Stimulated activated effector memory CD8-positive, alpha-beta T cell treated with anti-CD3 and anti-CD28 coated beads, Interleukin-12 subunit alpha, Interleukin-12 subunit beta, amount 100 ng/mL, for 72 hours (primary cell): ENCODE results near the gene AHCYL2.
"Not testable (repeated sequence)": the region's sequence is repeated elsewhere in the genome, so short reads cannot be mapped to it uniquely, and the experiment has no call there.

ENCODE experiments used
- ATAC-seq: fragments of 150-1000 bp; cut with Tn5 transposase; 2 replicates; pipeline ENCODE4 v1.10.0; 2021
- DNase-seq, 2 donors: peaks; one replicate each; pipeline ENCODE4 v3.0.0; 2021 to 2022; ENCODE audit warnings: low spot score in 2 of 2
- H3K27ac Mint-ChIP-seq: one replicate; pipeline ENCODE4 v1.8.0; 2022; ENCODE audit warnings: mild to moderate bottlenecking, mixed read lengths
- H3K36me3 Mint-ChIP-seq: one replicate; pipeline ENCODE4 v1.8.0; 2022; ENCODE audit warnings: mild to moderate bottlenecking, mixed read lengths
- H3K4me1 Mint-ChIP-seq: one replicate; pipeline ENCODE4 v1.8.0; 2022; ENCODE audit warnings: mixed read lengths
- H3K4me3 Mint-ChIP-seq: one replicate; pipeline ENCODE4 v1.8.0; 2022; ENCODE audit warnings: mild to moderate bottlenecking, mixed read lengths
- H3K9me3 Mint-ChIP-seq: one replicate; pipeline ENCODE4 v1.8.0; 2022; ENCODE audit warnings: mixed read lengths

The AHCYL2 gene

GRCh38 chr7:129386506-129386905, 161.7 kb downstream of the AHCYL2 start:
- Mint-ChIP-seq H3K36me3 (peaks cover 14% of the 10 kb centered on the region), H3K27ac (no peak overlapping the region)

GRCh38 chr7:129387537-129387936, 162.7 kb downstream of the AHCYL2 start:
- ATAC-seq = no peak
- Mint-ChIP-seq H3K36me3 (peaks cover 5% of the 10 kb centered on the region), H3K4me3 (no peak overlapping the region), H3K27ac (no peak overlapping the region), H3K9me3 (no peaks in the 10 kb centered on the region), H3K4me1 (peaks cover 12% of the 10 kb centered on the region)
- DNase-seq = no peak

More at GRCh38 chr7:129386506-129386905, 161.7 kb downstream of the AHCYL2 start:
- Mint-ChIP-seq H3K9me3 (no peaks in the 10 kb centered on the region), H3K4me3 (no peak overlapping the region), H3K4me1 (peaks cover 20% of the 10 kb centered on the region)
- ATAC-seq (peak; percentile 45), DNase-seq (no peak)

- peaks cover 8% of the 10 kb centered on the region for H3K4me1 Mint-ChIP-seq
- no peak overlapping the region for H3K4me3 Mint-ChIP-seq
- DNase-seq (no peak), ATAC-seq (no peak)
- H3K36me3 Mint-ChIP-seq = peaks cover 7% of the 10 kb centered on the region
- H3K9me3 Mint-ChIP-seq = no peaks in the 10 kb centered on the region
- H3K27ac Mint-ChIP-seq = no peak overlapping the region
Observed at GRCh38 chr7:129388333-129389098, 163.7 kb downstream of the AHCYL2 start.

GRCh38 chr7:129389829-129390228, 165.0 kb downstream of the AHCYL2 start:
- H3K4me1 Mint-ChIP-seq = peaks cover 4% of the 10 kb centered on the region
- no peak for ATAC-seq
- H3K27ac Mint-ChIP-seq = no peak overlapping the region
- peaks cover 13% of the 10 kb centered on the region for H3K36me3 Mint-ChIP-seq
- no peak overlapping the region for H3K4me3 Mint-ChIP-seq
- no peaks in the 10 kb centered on the region for H3K9me3 Mint-ChIP-seq
- no peak for DNase-seq

- Mint-ChIP-seq H3K36me3 (peaks cover 13% of the 10 kb centered on the region), H3K4me3 (no peak overlapping the region), H3K4me1 (peaks cover 4% of the 10 kb centered on the region), H3K9me3 (no peaks in the 10 kb centered on the region), H3K27ac (no peak overlapping the region)
- no peak for DNase-seq
- no peak for ATAC-seq
Observed at GRCh38 chr7:129390314-129390713, 165.5 kb downstream of the AHCYL2 start.

GRCh38 chr7:129391546-129392171, 166.8 kb downstream of the AHCYL2 start:
- Mint-ChIP-seq H3K9me3 (no peaks in the 10 kb centered on the region), H3K4me1 (peaks cover 4% of the 10 kb centered on the region), H3K4me3 (no peak overlapping the region), H3K27ac (no peak overlapping the region), H3K36me3 (peaks cover 13% of the 10 kb centered on the region)
- ATAC-seq (no peak), DNase-seq (no peak)

GRCh38 chr7:129393255-129393654, 168.4 kb downstream of the AHCYL2 start:
- Mint-ChIP-seq H3K36me3 (peaks cover 13% of the 10 kb centered on the region), H3K4me1 (no peaks in the 10 kb centered on the region), H3K27ac (peak overlapping the region; percentile 63), H3K9me3 (no peaks in the 10 kb centered on the region), H3K4me3 (no peak overlapping the region)
- ATAC-seq (no peak), DNase-seq (no peak)

GRCh38 chr7:129394101-129394500, 169.3 kb downstream of the AHCYL2 start:
- DNase-seq (no peak), ATAC-seq (no peak)
- Mint-ChIP-seq H3K9me3 (no peaks in the 10 kb centered on the region), H3K4me3 (no peak overlapping the region), H3K36me3 (peaks cover 10% of the 10 kb centered on the region), H3K27ac (peak overlapping the region; percentile 63), H3K4me1 (no peaks in the 10 kb centered on the region)

- DNase-seq (no peak), ATAC-seq (no peak)
- peaks cover 12% of the 10 kb centered on the region for H3K36me3 Mint-ChIP-seq
- no peaks in the 10 kb centered on the region for H3K9me3 Mint-ChIP-seq
- H3K27ac Mint-ChIP-seq = no peak overlapping the region
- no peaks in the 10 kb centered on the region for H3K4me1 Mint-ChIP-seq
- H3K4me3 Mint-ChIP-seq = no peak overlapping the region
Observed at GRCh38 chr7:129394982-129395914, 170.4 kb downstream of the AHCYL2 start.

GRCh38 chr7:129401228-129401966, 176.6 kb downstream of the AHCYL2 start:
- Mint-ChIP-seq H3K4me3 (no peak overlapping the region), H3K27ac (peak overlapping the region; percentile 44), H3K9me3 (no peaks in the 10 kb centered on the region), H3K36me3 (peaks cover 18% of the 10 kb centered on the region), H3K4me1 (peaks cover 18% of the 10 kb centered on the region)
- no peak for ATAC-seq
- DNase-seq = no peak

- no peak overlapping the region for H3K4me3 Mint-ChIP-seq
- peak overlapping the region; percentile 44 for H3K27ac Mint-ChIP-seq
- no peaks in the 10 kb centered on the region for H3K9me3 Mint-ChIP-seq
- DNase-seq = no peak
- ATAC-seq = peak; percentile 85
- peaks cover 18% of the 10 kb centered on the region for H3K36me3 Mint-ChIP-seq
- peaks cover 18% of the 10 kb centered on the region for H3K4me1 Mint-ChIP-seq
Observed at GRCh38 chr7:129401967-129402860, 177.4 kb downstream of the AHCYL2 start.

- Mint-ChIP-seq H3K36me3 (peaks cover 19% of the 10 kb centered on the region), H3K27ac (no peak overlapping the region), H3K4me1 (peaks cover 18% of the 10 kb centered on the region), H3K4me3 (no peak overlapping the region), H3K9me3 (no peaks in the 10 kb centered on the region)
- DNase-seq = no peak
- ATAC-seq = no peak
Observed at GRCh38 chr7:129405527-129405926, 180.7 kb downstream of the AHCYL2 start.

GRCh38 chr7:129410238-129410637, 185.4 kb downstream of the AHCYL2 start:
- not testable (repeated sequence) for DNase-seq, H3K4me3 Mint-ChIP-seq, H3K9me3 Mint-ChIP-seq, H3K4me1 Mint-ChIP-seq, ATAC-seq, H3K27ac Mint-ChIP-seq
- peaks cover 25% of the 10 kb centered on the region for H3K36me3 Mint-ChIP-seq

GRCh38 chr7:129412501-129412900, 187.7 kb downstream of the AHCYL2 start:
- ATAC-seq = no peak
- Mint-ChIP-seq H3K9me3 (no peaks in the 10 kb centered on the region), H3K27ac (no peak overlapping the region), H3K4me3 (no peak overlapping the region), H3K36me3 (peaks cover 25% of the 10 kb centered on the region), H3K4me1 (no peaks in the 10 kb centered on the region)
- DNase-seq = no peak
